Panc1 (cell line): ENCODE results near the gene SNRNP70.

Experiments used
- POLR2AphosphoS5 ChIP-seq: IDR thresholded peaks from 2 replicates; pipeline ENCODE4 v1.6.1; 2012; ENCODE audit warnings: mild to moderate bottlenecking, low read depth, low read length, moderate library complexity
- SIN3A ChIP-seq: IDR thresholded peaks from 2 replicates; pipeline ENCODE4 v1.6.1; 2012; ENCODE audit warnings: low read depth, mild to moderate bottlenecking, low read length, moderate library complexity, borderline replicate concordance; ENCODE audit not compliant: insufficient read depth
- TF ChIP-seq, protein P1 (sequence below): fragments of 450-650 bp; IDR thresholded peaks from 2 replicates; pipeline ENCODE4 v1.5.1; 2017; ENCODE audit warnings: mild to moderate bottlenecking
- TF ChIP-seq, protein P2 (sequence below), 2 experiments: IDR thresholded peaks; 2 replicates each; pipeline ENCODE4 v1.6.1; 2011 to 2012; ENCODE audit warnings: low read depth in 2 of 2, control low read depth in 1 of 2, low read length in 1 of 2, mild to moderate bottlenecking in 1 of 2, moderate library complexity in 1 of 2; ENCODE audit not compliant: insufficient read depth in 1 of 2

DNA sequence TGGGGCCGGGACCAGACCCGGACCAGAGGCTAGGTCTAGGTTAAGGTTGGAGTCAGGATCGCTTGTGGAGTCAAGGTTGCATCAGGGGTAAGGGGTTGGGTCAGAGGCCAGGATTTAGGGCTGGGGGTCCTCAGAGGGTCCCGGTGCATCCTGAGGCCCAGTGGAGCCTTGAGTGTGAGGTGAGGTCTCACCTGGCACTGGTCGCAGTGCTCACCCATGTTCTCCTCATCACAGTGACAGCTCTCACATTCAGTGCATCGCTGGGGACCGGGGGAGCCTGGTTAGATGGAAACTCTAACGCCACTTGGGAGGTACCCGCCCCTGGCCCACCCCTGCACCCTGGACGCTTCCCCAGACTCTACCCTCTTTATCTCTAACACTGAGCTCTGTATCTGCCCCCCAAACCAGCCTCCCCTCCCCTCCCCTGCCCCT is 66.9 kb downstream of the SNRNP70 start:
- TF ChIP-seq, protein P1, sequence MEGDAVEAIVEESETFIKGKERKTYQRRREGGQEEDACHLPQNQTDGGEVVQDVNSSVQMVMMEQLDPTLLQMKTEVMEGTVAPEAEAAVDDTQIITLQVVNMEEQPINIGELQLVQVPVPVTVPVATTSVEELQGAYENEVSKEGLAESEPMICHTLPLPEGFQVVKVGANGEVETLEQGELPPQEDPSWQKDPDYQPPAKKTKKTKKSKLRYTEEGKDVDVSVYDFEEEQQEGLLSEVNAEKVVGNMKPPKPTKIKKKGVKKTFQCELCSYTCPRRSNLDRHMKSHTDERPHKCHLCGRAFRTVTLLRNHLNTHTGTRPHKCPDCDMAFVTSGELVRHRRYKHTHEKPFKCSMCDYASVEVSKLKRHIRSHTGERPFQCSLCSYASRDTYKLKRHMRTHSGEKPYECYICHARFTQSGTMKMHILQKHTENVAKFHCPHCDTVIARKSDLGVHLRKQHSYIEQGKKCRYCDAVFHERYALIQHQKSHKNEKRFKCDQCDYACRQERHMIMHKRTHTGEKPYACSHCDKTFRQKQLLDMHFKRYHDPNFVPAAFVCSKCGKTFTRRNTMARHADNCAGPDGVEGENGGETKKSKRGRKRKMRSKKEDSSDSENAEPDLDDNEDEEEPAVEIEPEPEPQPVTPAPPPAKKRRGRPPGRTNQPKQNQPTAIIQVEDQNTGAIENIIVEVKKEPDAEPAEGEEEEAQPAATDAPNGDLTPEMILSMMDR, result no peak
- TF ChIP-seq SIN3A, result no peak
- TF ChIP-seq, protein P2, sequence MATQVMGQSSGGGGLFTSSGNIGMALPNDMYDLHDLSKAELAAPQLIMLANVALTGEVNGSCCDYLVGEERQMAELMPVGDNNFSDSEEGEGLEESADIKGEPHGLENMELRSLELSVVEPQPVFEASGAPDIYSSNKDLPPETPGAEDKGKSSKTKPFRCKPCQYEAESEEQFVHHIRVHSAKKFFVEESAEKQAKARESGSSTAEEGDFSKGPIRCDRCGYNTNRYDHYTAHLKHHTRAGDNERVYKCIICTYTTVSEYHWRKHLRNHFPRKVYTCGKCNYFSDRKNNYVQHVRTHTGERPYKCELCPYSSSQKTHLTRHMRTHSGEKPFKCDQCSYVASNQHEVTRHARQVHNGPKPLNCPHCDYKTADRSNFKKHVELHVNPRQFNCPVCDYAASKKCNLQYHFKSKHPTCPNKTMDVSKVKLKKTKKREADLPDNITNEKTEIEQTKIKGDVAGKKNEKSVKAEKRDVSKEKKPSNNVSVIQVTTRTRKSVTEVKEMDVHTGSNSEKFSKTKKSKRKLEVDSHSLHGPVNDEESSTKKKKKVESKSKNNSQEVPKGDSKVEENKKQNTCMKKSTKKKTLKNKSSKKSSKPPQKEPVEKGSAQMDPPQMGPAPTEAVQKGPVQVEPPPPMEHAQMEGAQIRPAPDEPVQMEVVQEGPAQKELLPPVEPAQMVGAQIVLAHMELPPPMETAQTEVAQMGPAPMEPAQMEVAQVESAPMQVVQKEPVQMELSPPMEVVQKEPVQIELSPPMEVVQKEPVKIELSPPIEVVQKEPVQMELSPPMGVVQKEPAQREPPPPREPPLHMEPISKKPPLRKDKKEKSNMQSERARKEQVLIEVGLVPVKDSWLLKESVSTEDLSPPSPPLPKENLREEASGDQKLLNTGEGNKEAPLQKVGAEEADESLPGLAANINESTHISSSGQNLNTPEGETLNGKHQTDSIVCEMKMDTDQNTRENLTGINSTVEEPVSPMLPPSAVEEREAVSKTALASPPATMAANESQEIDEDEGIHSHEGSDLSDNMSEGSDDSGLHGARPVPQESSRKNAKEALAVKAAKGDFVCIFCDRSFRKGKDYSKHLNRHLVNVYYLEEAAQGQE (IDR thresholded peaks at IDR 0.05; ENCODE audit: insufficient read depth in 1 of 2, low read depth in 2 of 2, low read length in 1 of 2), result no peak
- no peak for TF ChIP-seq POLR2AphosphoS5
